ENCODE results near the gene AHNAK.
"Not testable (repeated sequence)": the region's sequence is repeated elsewhere in the genome, so short reads cannot be mapped to it uniquely, and the experiment has no call there.

Gene AHNAK

DNA sequence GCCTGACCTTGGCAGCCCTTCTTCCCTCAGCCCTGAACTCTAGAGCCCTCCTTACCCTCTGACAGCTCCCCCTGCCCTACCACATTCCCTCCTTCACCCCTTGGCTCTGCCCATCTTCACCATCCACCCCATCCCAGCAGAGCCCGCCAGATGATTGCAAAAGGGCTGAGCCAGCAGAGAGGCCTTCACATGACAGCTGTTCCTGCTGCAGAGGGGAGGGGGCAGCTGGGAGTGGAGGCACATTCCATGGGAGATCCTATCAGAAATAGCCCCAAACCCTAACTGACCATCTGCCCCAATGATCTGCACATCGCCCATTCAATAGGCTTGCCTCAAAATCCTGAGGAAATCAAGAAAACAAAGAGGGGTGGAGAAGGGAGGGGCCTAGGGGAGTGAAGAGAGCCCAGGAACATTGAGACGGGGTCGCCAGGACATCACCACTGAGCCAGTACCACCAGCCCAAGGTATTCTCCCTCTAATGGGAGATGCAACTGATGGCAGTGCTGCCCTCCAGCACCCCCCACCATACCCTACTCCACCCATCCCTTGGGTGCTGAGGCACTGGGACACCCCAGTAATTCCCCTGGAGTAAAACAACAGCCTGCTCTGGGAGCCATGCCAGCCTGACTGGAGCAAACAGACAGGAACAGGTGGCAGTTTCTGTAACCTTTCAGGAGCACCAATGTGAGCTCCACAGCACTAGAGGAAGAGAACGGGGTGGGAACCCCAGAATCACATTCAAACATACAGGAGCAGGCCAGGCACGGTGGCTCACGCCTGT is 8.0 kb upstream of the AHNAK start:
- DNase-seq = peak in 2 of 10 donors; percentile 65 to 75
- intact Hi-C loops (cut with DNase I) = no loop called here

DNA sequence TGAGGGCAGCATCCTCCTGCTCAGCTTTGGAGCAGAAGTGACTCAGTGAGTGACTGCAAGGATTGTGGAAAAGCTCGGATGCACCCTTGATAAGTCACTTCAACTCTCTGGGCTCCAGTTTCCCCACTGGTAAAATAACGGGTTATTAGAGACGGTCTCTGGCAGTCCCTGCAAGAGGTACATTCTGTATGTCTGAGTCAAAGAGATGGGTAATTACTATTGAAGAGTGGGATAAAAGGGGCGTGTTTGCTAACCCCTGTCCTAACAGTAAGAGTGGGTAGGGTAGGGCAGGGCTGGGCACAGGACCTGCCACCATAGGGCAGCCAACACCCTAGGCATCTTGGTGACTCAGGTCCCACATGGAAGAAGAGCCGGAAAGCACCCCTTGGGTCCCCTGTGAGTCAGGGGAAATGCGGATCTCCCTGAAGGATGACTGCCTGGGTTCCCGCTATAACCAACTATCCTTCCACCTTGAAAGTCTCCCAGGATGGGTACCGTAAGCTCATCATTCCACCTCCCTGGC is 7.3 kb upstream of the AHNAK start:
- DNase-seq = peak in 2 of 10 donors; percentile 55 to 57
- intact Hi-C loops (cut with DNase I) = no loop called here

DNA sequence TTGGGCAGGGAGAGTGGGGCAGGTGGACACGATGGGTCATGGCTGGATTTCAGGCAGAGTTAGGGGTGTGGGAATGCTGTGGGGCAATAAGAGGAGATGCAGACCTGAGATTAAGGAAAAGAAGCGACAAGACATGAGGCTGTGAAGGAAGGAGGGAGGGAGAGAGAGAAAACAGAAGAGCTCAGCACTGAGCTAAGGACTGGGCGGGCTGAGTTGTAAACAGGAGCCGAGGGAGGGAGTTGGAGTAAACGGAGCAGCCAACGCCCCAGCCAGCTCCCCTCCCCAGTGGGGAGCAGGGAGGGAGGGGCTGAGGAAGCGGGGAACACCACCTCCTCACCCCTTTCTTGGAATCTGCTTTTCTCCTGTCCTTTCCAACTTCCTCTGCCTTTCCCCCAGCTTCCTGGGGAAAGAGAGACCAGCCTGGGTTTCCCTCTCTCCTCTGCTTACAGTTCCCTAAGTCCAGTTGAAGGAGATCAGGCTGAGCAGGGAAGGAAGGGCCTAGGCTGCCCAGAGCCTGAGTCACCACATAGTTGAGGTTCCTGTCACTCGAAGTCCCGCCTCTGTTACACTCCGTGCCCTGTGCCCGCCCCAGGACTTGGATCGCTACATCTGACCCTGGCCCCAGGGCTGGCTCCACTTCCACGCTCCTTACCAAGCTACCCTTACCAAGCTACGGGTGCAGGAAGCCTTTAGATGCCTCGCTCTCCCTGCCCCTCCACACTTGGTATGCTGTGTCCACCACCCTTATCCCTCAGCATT is 6.7 kb upstream of the AHNAK start:
- peak in 4 of 10 donors; percentile 28 to 89 (median 56) for DNase-seq

DNA sequence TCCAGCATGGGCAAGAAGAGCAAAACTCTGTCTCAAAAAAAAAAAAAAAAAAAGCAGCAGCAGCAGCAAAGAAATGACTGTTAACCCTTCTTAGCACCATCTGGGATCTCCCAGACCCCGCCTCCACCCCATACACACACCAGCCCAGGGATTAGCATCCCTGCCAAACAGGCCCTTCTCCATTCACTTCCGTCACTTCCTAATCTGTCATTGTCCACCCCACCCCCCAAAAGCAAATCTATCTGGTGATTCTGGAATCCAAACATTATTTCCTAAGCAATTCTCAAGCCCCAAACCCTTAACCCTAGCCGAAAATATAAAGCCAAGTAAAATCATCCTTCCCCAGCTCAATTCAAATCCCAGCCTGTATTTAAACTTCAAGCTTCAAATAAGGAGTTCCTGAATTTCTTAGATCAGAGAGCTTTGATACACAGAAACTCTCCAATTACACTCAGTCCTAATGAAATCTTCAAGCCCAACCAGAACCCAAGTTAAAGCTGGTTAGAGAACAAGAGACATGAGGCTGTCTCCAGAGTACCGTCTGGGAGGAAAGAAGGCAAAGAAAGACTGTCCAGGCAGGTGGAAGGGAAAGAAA is 6.0 kb upstream of the AHNAK start:
- peak in 1 of 10 donors; percentile 14 for DNase-seq
- intact Hi-C loops (cut with DNase I) = no loop called here

More for the DNA sequence above, 6.7 kb upstream of the AHNAK start:
- intact Hi-C loops (cut with DNase I) = no loop called here

DNA sequence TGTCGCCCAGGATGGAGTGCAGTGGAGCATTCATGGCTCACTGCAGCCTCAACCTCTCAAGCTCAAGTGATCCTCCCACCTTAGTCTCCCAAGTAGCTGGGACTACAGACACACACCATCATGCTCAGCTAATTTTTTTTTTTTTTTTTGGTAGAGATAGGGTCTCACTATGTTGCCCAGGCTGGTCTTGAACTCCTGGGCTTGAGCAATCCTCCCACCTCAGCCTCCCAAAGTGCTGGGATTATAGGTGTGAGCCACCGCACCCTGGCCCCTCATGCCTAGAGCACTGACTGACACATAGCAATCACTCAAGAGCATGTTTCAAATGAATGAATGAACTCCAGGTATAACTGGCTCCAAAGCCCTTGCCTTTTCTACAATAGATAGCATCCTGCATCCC is 3.9 kb upstream of the AHNAK start:
- intact Hi-C loops (cut with DNase I) = not testable (repeated sequence)
- DNase-seq = peak in 2 of 10 donors; percentile 27 to 31

DNA sequence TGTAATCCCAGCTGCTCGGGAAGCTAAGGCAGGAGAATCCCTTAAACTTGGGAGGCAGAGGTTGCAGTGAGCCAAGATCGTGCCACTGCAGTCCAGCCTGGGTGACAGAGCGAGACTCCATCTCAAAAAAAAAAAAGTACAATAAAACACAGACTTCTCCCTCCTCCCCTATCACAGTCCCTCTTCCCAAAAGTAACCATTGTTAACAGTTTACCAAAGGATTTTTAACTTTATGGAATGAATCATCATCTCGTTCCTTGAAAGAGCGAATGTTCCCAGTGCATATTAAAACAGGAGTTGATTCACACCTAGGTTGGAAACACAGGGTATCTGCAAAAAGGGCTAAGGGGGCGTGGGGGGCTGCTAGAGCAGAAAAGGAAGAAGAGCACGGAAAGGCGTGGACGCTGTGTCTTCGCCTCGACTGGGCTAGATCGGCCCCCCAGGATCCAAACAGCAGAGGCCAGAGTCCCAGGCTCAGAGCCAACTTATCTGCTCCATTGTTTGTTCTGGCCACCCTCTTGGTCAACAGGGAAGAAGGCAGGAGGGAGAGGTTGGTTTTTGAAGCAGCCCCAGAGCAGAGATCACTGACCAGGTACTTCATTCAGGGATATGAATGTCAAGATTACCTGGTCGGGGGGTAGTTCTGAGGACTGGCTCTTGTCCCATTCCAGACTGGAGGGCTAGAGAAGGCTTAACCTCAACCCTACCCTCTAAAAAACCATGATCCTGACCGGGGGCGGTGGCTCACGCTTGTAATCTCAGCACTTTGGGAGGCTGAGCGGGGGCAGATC is 2.1 kb upstream of the AHNAK start:
- DNase-seq = peak in 2 of 10 donors; percentile 30 to 49
- intact Hi-C loops (cut with DNase I) = no loop called here

DNA sequence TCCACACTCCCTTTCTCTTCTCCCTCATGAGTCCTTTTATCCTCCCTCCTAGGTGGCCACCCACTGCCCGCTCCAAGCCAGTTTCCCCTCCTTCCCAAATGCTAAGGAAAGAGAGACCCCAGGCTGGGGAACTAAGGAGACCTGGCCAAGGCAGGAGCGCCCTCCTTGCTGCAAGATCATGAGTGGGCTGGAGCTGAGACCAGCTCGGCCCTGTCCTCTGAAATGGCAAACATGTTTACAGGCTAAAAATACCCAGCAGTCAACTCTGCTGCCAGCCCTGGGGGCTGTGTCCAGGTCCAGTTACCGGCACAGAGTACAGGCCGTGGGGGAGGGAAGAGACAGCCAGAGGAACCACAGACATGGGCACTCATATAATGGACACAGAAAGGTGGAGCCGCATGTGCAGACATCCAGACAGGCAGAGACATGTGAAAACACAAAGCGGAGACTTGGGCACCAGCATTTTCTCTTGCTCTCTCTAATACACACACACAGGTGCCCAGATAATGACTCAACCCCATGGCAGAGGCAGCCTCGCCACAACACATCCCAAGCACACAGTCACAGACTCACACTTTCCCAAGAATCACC is 1.2 kb upstream of the AHNAK start:
- intact Hi-C loops (cut with DNase I) = no loop called here
- DNase-seq = peak in 2 of 10 donors; percentile 56 to 57

DNA sequence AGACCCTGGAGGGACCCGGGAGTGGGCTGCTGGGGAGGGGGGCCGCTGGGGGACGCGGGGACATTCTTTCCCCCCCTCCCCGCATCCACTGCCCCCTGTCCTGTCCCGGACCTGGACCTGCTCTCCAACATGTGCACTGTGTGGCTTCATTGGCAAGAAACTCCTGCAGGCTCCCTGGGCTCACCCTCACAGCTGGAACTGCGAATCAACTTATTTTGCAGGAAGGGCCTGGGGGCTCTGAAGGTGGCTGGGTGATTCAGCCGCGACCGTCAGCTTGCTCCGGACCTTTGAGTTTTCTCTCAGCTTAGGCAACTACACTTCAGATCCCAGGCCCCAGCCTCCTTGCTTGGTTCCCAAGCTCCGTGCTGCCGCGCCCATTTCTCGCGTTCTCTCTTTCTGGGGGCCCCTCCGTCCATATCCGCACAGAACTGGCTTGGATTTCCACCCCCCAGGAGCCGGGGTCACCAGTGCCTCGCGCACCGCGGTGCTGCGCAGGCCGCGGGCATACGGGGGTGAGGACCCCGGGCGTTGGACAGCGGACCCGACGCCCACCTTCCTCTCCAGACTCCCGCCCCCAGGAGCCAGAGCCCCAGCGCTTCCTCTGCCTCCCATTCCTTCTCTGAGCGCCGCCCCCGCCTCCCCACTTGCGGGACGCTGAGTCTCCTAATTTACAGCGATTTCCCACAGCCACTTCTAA is 471 bp upstream of the AHNAK start:
- intact Hi-C loops (cut with DNase I) = no loop called here
- DNase-seq = peak in 2 of 10 donors; percentile 59 to 80

DNA sequence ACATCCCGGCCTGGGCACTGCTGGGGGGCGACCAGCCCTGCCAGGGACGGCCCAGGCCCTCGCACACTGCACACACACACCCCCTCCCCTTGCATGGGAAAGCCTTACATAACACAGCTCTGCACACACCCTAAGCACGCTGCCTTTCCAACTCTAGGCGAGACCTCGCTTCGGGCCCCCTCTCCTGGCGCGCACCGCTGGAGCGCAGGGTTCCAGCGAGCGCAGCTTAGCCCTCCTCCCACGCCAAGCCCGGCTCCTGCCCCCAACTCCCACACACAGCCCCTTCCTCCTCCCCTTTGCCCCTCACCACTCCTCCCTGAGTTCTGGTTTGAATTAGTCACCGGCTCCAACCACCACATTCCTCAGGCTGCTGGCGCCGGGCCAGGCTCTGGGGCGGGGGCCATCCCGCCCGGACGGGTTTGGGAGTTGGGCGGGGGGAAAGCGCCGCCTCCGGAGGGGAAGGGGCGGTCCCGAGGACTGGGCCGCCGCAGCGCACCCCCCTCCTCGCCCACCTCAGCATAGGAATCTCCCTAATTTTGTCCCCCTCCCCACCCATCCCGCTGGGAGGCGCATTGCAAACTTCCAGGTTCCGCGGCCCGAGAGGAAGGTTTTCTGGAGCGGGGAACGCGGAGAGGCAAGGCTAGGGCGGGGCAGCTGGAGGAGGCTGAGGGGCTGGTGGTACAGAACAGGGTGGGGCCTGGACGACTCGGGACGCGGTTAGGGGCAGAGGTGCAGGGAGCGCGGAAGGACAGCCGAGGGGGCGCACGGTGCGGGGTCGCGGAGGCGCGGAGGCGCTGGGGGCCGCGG is 966 bp downstream of the AHNAK start:
- intact Hi-C loops (cut with DNase I) = no loop called here
- peak in 5 of 10 donors; percentile 46 to 89 (median 78) for DNase-seq

DNA sequence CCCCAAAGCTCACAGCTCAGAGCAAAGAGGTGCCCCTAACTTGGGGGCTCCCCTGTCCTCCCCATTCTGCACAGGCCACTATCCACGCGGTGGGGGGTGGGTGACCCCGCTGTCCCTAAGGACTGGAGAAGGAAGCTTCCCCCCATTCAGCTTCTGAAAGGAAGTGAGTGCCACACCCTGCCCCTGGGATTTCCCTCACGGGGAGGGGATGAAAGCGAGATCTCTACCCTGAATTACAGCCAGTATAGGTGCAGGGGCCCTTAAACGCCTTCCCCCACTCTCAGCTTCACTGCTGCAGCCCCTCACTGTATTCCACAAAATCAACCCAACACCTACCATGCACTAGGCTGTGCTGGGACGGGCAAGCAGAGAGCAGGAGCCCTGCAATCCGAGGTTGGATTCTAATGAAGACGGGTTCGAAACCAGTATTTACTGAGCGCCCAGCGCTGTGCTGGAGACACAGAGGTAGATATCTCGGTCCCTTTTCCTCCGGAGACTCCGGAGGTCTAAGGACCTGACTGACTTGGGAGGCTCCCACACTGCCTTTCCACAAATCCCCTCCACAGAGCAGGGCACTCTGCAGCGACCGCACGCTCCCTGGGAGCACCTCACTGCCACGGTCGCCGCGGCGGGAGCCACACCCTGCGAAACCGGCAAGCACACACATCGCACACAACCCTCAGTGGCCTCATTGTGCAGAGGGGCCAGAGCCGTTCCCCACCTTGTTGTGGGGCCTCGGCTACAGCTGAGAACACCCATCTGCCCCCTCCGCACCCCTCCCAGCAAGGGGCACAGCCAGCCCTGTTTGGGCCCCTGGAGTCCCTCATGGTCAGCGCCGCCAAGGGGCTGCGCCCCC is 1.8 kb downstream of the AHNAK start:
- intact Hi-C loops (cut with DNase I) = loop anchor here (5.0 kb wide), 1 partner anchor 148 kb away; no protein-coding TSS in a partner anchor
- DNase-seq = peak in 2 of 10 donors; percentile 45 to 80

DNA sequence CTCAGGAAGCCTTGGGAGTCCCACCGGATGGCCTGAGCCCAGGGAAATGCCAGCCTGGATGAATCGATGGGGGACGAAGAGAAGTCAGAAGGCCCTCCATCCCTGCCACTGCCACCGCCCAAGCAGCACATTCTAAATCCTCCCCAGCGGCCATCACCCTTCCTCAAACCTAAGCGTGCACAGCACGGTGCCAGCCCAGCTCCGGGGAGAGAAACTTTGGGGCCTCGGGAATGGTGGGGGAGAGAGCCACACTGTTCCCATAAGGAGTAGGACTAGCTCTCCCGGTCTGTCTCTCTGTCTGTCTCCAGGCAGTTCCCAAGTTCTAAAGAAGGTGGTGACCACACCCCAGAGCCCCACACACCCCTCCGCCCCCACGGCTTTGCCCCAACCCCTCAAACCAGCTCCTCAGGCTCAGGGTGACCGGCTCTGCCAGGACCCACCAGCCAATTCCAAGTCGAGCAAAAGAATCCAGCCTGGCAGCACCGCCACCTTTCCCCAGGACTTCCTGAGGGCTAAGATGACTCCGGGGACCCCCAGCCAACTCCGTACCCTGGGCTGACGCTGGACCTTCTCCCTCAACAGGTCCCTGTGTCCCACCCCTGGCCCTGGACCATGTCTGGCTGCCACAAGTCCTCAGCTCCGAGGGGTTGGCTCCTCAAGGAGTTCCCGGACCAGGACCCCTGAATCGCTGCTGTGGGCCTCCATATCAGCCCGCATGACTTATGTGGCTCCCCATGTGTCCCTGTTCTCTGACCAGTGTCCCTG is 2.7 kb downstream of the AHNAK start:
- DNase-seq = peak in 2 of 10 donors; percentile 66 to 81
- intact Hi-C loops (cut with DNase I) = loop anchor here (5.0 kb wide), 1 partner anchor 147 kb away; no protein-coding TSS in a partner anchor

DNA sequence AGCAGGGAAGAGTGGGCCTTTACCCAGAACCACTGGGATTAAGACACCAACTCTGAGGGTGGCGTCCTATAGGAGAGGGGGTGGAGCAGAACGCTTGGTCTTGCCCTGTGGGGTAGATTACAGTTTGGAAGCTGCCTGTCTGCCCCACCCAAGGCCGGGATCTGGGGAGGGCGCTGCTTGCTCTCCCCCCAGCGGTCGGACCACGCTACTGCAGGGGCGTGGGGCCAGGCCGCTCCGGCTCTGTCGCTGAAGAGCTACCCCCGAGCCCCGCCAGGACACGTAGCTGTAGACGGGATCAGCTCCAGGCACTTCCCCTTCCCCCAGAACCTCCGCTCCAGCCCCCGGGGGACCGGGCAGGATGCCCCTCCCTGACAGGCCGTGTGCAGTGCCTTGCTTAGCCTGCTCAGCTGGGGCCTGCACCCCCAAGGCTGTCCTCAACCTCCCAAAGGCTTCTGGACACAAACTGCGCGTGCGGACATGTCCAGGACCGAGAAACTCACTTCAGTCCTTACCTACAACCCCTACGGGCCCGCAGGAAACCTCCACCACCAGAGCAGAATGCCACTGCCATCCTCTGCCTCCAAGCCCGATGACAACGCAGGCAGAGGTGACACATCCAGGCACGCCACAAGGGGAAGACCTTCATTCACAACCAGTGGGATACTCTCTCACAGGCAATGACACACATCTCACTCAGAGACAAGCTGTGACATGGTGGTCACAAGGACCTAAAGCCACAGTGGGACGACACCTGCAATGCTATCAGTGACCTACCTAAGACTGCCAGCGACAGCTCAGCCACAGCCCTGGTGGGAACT is 3.6 kb downstream of the AHNAK start:
- intact Hi-C loops (cut with DNase I) = loop anchor here (1.0 to 5.0 kb wide), 2 partner anchors 46 to 146 kb away; no protein-coding TSS in a partner anchor
- peak; percentile 42 to 95 (median 66) for DNase-seq

DNA sequence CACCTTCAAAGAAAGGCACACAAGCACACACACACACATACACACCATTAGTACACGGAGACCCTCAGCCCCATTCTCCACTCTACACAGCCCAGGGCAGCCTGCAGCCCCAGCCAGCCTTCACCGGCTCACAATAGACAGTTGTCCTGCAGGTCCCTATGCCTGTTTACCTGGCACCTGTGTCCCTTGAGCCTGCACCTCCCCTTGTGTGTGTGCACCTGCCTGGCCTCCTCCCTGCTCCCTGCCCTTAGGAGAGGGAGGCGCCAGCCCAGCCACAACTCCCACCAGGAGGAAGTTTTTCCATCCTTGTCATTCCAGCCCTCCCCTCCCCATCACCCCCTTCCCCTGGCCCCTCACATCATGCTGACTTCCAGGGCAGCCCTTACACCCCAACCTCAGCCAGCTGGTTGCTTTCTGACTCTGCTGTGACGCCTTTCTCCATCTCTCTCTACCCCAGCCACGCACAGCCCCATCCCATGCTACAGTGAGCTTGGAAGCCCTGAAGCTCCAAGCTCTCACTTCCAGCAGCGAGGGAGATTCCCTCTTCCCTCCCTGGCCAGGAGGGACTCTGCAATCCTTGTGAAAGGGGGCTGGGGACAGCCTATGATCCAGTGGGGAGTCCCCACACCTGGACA is 4.4 kb downstream of the AHNAK start:
- intact Hi-C loops (cut with DNase I) = loop anchor here (1.0 to 5.0 kb wide), 2 partner anchors 45 to 145 kb away; no protein-coding TSS in a partner anchor

DNA sequence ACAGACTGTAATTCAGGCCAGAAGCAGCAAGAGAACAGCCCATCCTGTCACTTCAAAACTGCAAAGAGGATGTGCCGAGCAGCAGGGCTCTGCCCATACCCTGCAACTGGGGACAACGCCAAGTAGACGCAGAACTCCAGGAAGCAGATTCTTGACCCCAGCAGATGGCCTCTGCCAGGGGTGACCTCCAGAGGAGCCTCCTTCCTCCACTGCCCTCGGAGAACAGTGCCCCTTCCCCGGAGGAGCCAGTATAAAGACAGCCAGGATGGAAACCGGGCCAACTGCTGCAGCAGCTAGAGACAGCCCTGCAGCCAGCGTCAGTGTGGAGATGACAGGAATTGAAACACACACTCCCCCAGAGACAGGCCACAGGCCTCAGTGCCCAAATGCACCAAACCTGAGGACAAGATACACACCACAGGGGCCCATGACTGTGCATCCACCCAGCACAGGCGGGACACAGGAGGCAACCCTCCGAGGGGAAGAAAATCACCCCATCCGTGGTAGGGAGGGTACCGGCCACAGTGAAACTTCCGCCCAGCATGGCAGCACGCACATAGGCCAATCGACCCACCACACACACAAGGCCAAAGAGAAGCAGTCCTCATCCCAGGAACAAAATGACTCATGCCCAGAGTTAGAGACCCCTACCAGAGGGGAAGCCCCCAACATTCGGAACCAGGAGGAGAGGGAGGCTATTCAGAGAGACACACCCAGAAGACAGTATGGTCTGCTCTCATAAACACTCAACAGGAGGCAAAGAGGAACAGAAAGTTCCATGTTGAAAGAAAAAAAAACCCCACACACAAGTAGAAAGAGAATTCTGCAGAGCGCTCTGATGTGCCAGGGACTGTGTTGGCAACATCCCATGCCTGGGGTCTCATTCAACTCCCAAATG is 5.6 kb downstream of the AHNAK start:
- DNase-seq = peak in 1 of 10 donors; percentile 80
- intact Hi-C loops (cut with DNase I) = loop anchor here (5.0 kb wide), 1 partner anchor 144 kb away; no protein-coding TSS in a partner anchor

More for the DNA sequence above, 4.4 kb downstream of the AHNAK start:
- peak in 1 of 10 donors; percentile 78 for DNase-seq
